CD4-positive, alpha-beta memory T cell (primary cell): ENCODE data around the gene CTBP2. TPM values are rescaled to one million over a fixed set of nuclear protein-coding genes. Genes with fewer than 3 reads are reported as not detected.

Experiments used
- CTCF ChIA-PET: fragments of 350-600 bp; sonication (Branson Sonifier 250); formaldehyde crosslinking; loops from one replicate; lab custom pipeline; 2021; ENCODE audit warnings: inconsistent platforms; ENCODE audit not compliant: partially characterized antibody; lab: Charles Lee
- POLR2A ChIA-PET: fragments of 350-600 bp; sonication (Branson Sonifier 250); formaldehyde crosslinking; loops from one replicate; lab custom pipeline; 2021; ENCODE audit not compliant: partially characterized antibody; lab: Charles Lee
- DNase-seq, 5 donors: peaks; one replicate each; pipeline versions ENCODE4 v3.0.0 to v3.0.0-alpha.2; 2020 to 2022; ENCODE audit warnings: mixed read lengths in 1 of 5
- H3K27ac ChIP-seq: one replicate; pipeline ENCODE4 v1.7.0; 2013; ENCODE audit warnings: low read depth, low read length
- H3K27me3 ChIP-seq: 2 replicates; pipeline ENCODE4 v1.7.0; 2013; ENCODE audit warnings: mild to moderate bottlenecking, low read length, moderate library complexity; ENCODE audit not compliant: insufficient read depth
- H3K36me3 ChIP-seq: 2 replicates; pipeline ENCODE4 v1.7.0; 2013; ENCODE audit warnings: mild to moderate bottlenecking, low read length, moderate library complexity; ENCODE audit not compliant: insufficient read depth
- H3K4me1 ChIP-seq: 2 replicates; pipeline ENCODE4 v1.7.0; 2013; ENCODE audit warnings: mild to moderate bottlenecking, low read length, moderate library complexity; ENCODE audit not compliant: insufficient read depth
- H3K4me3 ChIP-seq, 2 donors: one replicate each; pipeline ENCODE4 v1.7.0; 2013; ENCODE audit warnings: low read length in 2 of 2, mild to moderate bottlenecking in 1 of 2
- H3K9me3 ChIP-seq, 2 donors: one replicate each; pipeline ENCODE4 v1.7.0; 2013; ENCODE audit warnings: low read length in 2 of 2, control low read depth in 1 of 2; ENCODE audit not compliant: control insufficient read depth in 1 of 2
- H3K27ac Mint-ChIP-seq, 7 donors: one replicate each; pipeline ENCODE4 v1.8.0; 2020 to 2021; ENCODE audit warnings: mixed read lengths in 7 of 7, mild to moderate bottlenecking in 6 of 7, inconsistent platforms in 3 of 7, moderate library complexity in 3 of 7
- H3K27me3 Mint-ChIP-seq, 2 donors: one replicate each; pipeline ENCODE4 v1.8.0; 2020 to 2021; ENCODE audit warnings: mixed read lengths in 2 of 2
- H3K36me3 Mint-ChIP-seq, 2 donors: one replicate each; pipeline ENCODE4 v1.8.0; 2020 to 2021; ENCODE audit warnings: mixed read lengths in 2 of 2, inconsistent platforms in 1 of 2, mild to moderate bottlenecking in 1 of 2
- H3K4me1 Mint-ChIP-seq, 4 donors: one replicate each; pipeline ENCODE4 v1.8.0; 2020 to 2021; ENCODE audit warnings: mixed read lengths in 4 of 4, mild to moderate bottlenecking in 1 of 4
- H3K4me3 Mint-ChIP-seq, 8 donors: one replicate each; pipeline ENCODE4 v1.8.0; 2020 to 2021; ENCODE audit warnings: mixed read lengths in 8 of 8, mild to moderate bottlenecking in 7 of 8, moderate library complexity in 6 of 8, inconsistent platforms in 3 of 8
- H3K9me3 Mint-ChIP-seq, 8 donors: one replicate each; pipeline ENCODE4 v1.8.0; 2020 to 2021; ENCODE audit warnings: mixed read lengths in 8 of 8, mild to moderate bottlenecking in 5 of 8, inconsistent platforms in 3 of 8, moderate library complexity in 1 of 8
- intact Hi-C: fragments of 100-400 bp; cut with micrococcal nuclease; formaldehyde crosslinking; loops from one replicate; pipeline ENCODE4 v1.15.1; 2023
- polyA plus RNA-seq, 2 donors: library from polyadenylated mRNA; unstranded; fragments of 300-500 nt; fragmentation: Illumina TruSeq; gene quantifications; one replicate each; pipeline ENCODE4 v1.2.3, GENCODE V29; 2021
- total RNA-seq, 2 experiments: library from RNA; stranded (reverse); gene quantifications; one replicate each; pipeline ENCODE4 v1.2.3, GENCODE V29; 2021

The CTBP2 gene
- total and polyA plus RNA-seq, 4 experiments from 2014 or later, result 0.16 to 0.97 (median 0.61) TPM; not detected in 1

DNA sequence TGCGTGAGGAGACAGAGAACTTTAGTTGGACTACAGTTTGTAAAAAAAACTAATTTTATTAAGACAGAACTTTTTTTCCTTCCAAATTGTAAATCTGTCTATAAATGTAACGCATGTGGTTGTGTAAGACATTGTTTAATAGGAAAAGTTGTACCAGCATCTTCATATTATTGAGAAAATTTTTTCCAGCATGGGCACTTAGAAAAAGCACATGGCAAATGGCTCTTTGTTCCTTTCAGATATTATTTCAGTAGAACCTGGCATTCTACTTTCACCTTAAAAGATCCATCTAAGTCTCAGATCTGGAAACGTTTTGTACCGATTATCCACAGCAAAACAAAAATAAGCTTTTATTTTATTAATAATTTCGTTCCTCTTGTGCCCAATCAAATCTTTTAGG is 175.2 kb downstream of the CTBP2 start:
- H3K36me3 Mint-ChIP-seq, result peaks cover 69 to 78% of the 10 kb centered on the region in 2 donors
- Histone ChIP-seq H3K36me3 (peaks cover 40% of the 10 kb centered on the region), H3K27ac (no peak overlapping the region), H3K4me1 (no peaks in the 10 kb centered on the region), H3K9me3 (no peaks in the 10 kb centered on the region), H3K4me3 (no peak overlapping the region), H3K27me3 (no peaks in the 10 kb centered on the region)
- no peaks in the 10 kb centered on the region for H3K27me3 Mint-ChIP-seq
- intact Hi-C loops, result no loop called here
- CTCF ChIA-PET, result no interaction called here
- no peak overlapping the region for H3K27ac Mint-ChIP-seq
- no peak overlapping the region for H3K4me3 Mint-ChIP-seq
- no peaks in the 10 kb centered on the region for H3K9me3 Mint-ChIP-seq
- no peak for DNase-seq
- POLR2A ChIA-PET, result no interaction called here
- H3K4me1 Mint-ChIP-seq, result peaks cover 0 to 4% (median under 1%) of the 10 kb centered on the region in 4 donors

DNA sequence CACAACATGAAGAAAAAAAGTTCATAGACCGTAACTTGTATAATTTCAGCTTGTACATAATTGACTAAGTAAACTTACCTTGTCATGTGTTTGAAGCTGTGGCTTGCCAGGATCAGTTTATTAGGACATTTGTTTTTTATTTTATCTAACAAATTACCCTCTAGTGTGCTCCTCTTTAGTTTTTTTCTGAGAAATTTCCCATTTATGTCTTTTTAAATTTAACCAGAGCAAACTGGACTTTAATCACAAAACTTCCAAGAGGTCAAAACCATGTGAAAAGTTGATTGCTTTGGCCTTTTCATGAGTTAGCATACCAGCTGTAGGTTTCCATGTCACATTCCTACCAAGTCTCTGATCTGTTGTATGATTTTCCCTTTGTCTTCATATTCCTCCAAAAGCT is 176.0 kb downstream of the CTBP2 start:
- Mint-ChIP-seq H3K4me3 (no peak overlapping the region), H3K4me1 (peaks cover 0 to 5% (median under 1%) of the 10 kb centered on the region in 4 donors), H3K9me3 (no peaks in the 10 kb centered on the region), H3K27me3 (no peaks in the 10 kb centered on the region), H3K36me3 (peaks cover 66 to 79% of the 10 kb centered on the region in 2 donors), H3K27ac (peak overlapping the region in 1 of 7 donors; percentile 70)
- intact Hi-C loops, result no loop called here
- Histone ChIP-seq H3K27ac (no peak overlapping the region), H3K4me1 (no peaks in the 10 kb centered on the region), H3K27me3 (no peaks in the 10 kb centered on the region), H3K36me3 (peaks cover 40% of the 10 kb centered on the region), H3K4me3 (no peak overlapping the region), H3K9me3 (no peaks in the 10 kb centered on the region)
- no peak for DNase-seq
- POLR2A ChIA-PET, result interaction anchor here (0.5 kb wide), 1 partner anchor 1957 kb away, joined by 3 read pairs; no protein-coding TSS in a partner anchor
- CTCF ChIA-PET, result interaction anchor here (2.3 kb wide), 1 partner anchor 8 kb away, joined by 7 read pairs; no protein-coding TSS in a partner anchor

DNA sequence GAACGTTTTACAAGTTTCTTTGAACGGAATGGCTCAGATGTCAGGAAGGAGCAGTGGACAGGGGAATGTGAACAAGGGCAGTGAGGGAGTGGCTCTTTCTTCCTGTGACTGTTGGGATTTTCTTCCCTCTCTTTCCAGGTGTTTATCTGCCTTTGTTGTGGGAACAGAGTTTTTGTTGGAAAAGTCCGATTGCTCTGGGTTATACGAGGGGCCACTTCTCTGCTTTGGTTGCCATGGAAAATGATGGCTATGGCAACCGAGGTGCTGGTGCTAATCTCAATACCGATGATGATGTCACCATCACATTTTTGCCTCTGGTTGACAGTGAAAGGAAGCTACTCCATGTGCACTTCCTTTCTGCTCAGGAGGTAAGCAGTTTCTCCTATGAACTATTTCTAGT is 177.0 kb downstream of the CTBP2 start:
- POLR2A ChIA-PET, result no interaction called here
- Mint-ChIP-seq H3K36me3 (peaks cover 63 to 75% of the 10 kb centered on the region in 2 donors), H3K9me3 (no peaks in the 10 kb centered on the region), H3K4me1 (peaks cover 0 to 9% (median under 1%) of the 10 kb centered on the region in 4 donors), H3K4me3 (no peak overlapping the region), H3K27me3 (no peaks in the 10 kb centered on the region), H3K27ac (peak overlapping the region in 2 of 7 donors; percentile 6 to 25)
- Histone ChIP-seq H3K9me3 (no peaks in the 10 kb centered on the region), H3K4me1 (no peaks in the 10 kb centered on the region), H3K4me3 (no peak overlapping the region), H3K36me3 (peaks cover 40% of the 10 kb centered on the region), H3K27ac (no peak overlapping the region), H3K27me3 (no peaks in the 10 kb centered on the region)
- intact Hi-C loops, result no loop called here
- CTCF ChIA-PET, result interaction anchor here (2.3 kb wide), 1 partner anchor 9 kb away, joined by 7 read pairs; no protein-coding TSS in a partner anchor
- DNase-seq, result no peak

DNA sequence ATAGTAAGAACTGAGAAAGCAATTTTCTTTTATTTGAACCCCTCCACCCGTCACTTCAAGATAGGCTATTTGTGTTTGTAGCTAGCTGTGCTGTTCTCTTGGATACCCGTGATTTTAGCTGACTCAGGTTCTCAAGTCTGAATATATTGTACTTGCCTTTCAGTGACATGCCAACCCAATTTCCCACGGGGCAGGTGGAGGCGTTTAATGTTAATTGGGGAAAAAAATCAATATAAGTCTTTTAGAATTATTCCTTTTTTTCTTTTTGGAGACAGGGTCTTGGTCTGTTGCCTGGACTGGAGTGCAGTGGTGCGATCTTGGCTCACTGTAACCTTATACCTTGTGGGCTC is 182.0 kb downstream of the CTBP2 start:
- no peak for DNase-seq
- H3K36me3 Mint-ChIP-seq, result peaks cover 55 to 72% of the 10 kb centered on the region in 2 donors
- H3K27ac Mint-ChIP-seq, result peak overlapping the region in 1 of 7 donors; percentile 5
- Histone ChIP-seq H3K4me3 (no peak overlapping the region), H3K36me3 (peaks cover 42% of the 10 kb centered on the region), H3K27me3 (no peaks in the 10 kb centered on the region), H3K9me3 (no peaks in the 10 kb centered on the region), H3K4me1 (no peaks in the 10 kb centered on the region), H3K27ac (no peak overlapping the region)
- no peaks in the 10 kb centered on the region for H3K9me3 Mint-ChIP-seq
- H3K27me3 Mint-ChIP-seq, result no peaks in the 10 kb centered on the region
- CTCF ChIA-PET, result interaction anchor here (1.5 kb wide), 1 partner anchor 12 kb away, joined by 8 read pairs; no protein-coding TSS in a partner anchor
- no peak overlapping the region for H3K4me3 Mint-ChIP-seq
- intact Hi-C loops, result no loop called here
- POLR2A ChIA-PET, result no interaction called here
- H3K4me1 Mint-ChIP-seq, result peaks cover 16 to 28% (median 24%) of the 10 kb centered on the region in 4 donors

DNA sequence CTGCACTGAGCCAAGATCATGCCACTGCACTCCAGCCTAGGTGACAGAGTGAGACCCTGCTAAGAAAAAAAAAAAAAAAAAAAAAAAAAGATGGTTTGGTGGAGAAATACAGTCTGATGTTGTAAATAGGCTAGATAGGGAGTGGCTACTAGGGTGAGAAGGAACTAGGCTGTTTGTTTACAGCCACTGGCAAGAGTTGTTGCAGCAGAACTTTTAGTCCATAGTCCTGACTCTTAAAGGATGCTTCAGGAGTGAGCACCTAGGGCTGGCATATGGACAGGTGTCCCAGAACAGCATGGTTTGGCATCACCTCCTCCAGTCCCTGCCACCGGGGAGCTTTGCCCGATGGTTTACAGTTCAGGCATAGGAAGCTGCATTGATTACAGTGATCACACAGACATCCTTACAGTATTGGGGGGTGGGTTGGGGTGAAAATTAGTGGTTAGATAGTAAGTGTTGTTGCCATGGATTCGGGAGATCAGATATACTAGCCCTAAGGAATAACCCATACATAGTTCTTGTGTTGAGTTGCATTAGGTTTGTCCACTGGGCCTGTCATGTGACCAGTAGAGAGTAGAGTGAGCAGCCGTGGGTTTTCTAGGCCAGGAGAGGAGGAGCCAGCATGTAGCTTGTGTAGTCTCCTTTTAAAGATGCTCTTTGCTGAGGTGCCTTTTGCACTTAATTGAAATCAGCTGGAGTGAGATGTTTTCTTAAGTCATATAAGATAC is 182.6 kb downstream of the CTBP2 start:
- POLR2A ChIA-PET, result interaction anchor here (0.7 kb wide), 1 partner anchor 1020 kb away, joined by 4 read pairs; no protein-coding TSS in a partner anchor
- no peak overlapping the region for H3K27ac ChIP-seq
- CTCF ChIA-PET, result interaction anchor here (1.5 kb wide), 1 partner anchor 13 kb away, joined by 8 read pairs; no protein-coding TSS in a partner anchor
- Mint-ChIP-seq H3K4me1 (peaks cover 16 to 29% (median 24%) of the 10 kb centered on the region in 4 donors), H3K36me3 (peaks cover 52 to 70% of the 10 kb centered on the region in 2 donors), H3K9me3 (no peaks in the 10 kb centered on the region), H3K27ac (peak overlapping the region in 3 of 7 donors; percentile 5 to 73 (median 29)), H3K4me3 (no peak overlapping the region), H3K27me3 (no peaks in the 10 kb centered on the region)
- no peak overlapping the region for H3K4me3 ChIP-seq
- DNase-seq, result no peak
- H3K4me1 ChIP-seq, result no peaks in the 10 kb centered on the region
- H3K9me3 ChIP-seq, result no peaks in the 10 kb centered on the region
- H3K27me3 ChIP-seq, result no peaks in the 10 kb centered on the region
- peaks cover 36% of the 10 kb centered on the region for H3K36me3 ChIP-seq
- intact Hi-C loops, result no loop called here

DNA sequence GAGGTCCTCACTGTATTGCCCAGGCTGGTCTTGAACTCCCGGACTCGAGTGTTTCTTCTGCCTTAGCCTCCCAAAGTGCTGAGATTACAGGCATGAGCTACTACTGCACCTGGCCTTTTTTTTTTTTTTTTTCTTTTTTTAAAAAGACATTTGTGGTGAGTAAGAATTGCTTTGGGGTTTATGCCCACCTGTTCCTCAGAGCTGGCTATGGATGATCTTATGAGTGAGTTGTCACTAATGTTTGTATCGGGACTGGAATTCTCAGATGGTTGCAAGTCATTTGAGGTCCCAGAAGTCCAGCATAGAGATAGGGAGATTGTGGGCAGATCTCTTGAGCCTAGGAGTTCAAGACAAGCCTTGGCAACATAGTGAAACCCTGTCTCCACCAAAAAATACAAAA is 183.2 kb downstream of the CTBP2 start:
- Histone ChIP-seq H3K9me3 (no peaks in the 10 kb centered on the region), H3K27ac (no peak overlapping the region), H3K27me3 (no peaks in the 10 kb centered on the region), H3K4me1 (no peaks in the 10 kb centered on the region), H3K36me3 (peaks cover 30% of the 10 kb centered on the region), H3K4me3 (no peak overlapping the region)
- Mint-ChIP-seq H3K4me1 (peaks cover 16 to 31% (median 24%) of the 10 kb centered on the region in 4 donors), H3K36me3 (peaks cover 46 to 69% of the 10 kb centered on the region in 2 donors), H3K9me3 (no peaks in the 10 kb centered on the region), H3K27ac (peak overlapping the region in 1 of 7 donors; percentile 52), H3K27me3 (no peaks in the 10 kb centered on the region), H3K4me3 (no peak overlapping the region)
- intact Hi-C loops, result no loop called here
- ChIA-PET POLR2A (interaction anchor here (0.7 kb wide), 1 partner anchor 1021 kb away, joined by 4 read pairs; no protein-coding TSS in a partner anchor), CTCF (no interaction called here)
- DNase-seq, result no peak

DNA sequence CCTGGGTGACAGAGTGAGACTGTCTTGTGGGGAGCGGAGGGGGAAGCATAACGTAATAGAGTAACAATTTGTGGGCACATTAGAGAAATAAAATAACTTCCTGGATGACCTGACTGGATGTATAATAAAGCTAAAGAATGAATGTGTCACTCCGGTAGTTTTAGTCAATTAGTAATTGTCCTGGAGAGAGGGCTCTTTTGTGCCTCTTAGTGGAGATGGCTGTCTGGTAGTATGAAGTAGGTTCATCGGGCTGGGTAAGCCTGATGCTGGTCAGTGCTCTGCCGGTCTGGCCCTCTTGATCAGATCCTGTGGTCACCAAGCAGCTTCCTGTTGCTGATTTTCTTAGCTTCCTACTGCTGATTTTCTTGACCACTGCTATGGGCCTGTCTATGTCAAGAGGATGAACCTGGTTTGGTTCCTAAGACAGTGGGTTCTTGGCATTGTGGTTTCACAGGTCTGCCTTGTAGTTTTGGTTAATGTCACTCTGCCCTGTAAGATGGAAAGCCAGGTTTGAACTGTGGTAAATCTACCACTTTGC is 184.3 kb downstream of the CTBP2 start:
- Histone ChIP-seq H3K4me1 (no peaks in the 10 kb centered on the region), H3K27ac (no peak overlapping the region), H3K4me3 (no peak overlapping the region), H3K36me3 (peaks cover 23% of the 10 kb centered on the region), H3K27me3 (no peaks in the 10 kb centered on the region), H3K9me3 (no peaks in the 10 kb centered on the region)
- Mint-ChIP-seq H3K36me3 (peaks cover 34 to 66% of the 10 kb centered on the region in 2 donors), H3K4me3 (peak overlapping the region in 1 of 8 donors; percentile 33), H3K4me1 (peaks cover 18 to 31% (median 28%) of the 10 kb centered on the region in 4 donors), H3K27ac (peak overlapping the region in 5 of 7 donors; percentile 3 to 74 (median 62)), H3K9me3 (no peaks in the 10 kb centered on the region), H3K27me3 (no peaks in the 10 kb centered on the region)
- ChIA-PET CTCF (interaction anchor here (0.7 to 1.4 kb wide), 2 partner anchors 10 to 16 kb away, joined by 3 to 4 read pairs; no protein-coding TSS in a partner anchor), POLR2A (no interaction called here)
- DNase-seq, result no peak
- intact Hi-C loops, result no loop called here
